IMR-90 (cell line): ENCODE measurements around the gene BTBD17. TPM values are rescaled to one million over a fixed set of nuclear protein-coding genes. Genes with fewer than 3 reads are reported as not detected.

Experiments
- ATAC-seq: fragments of 200-7000 bp; cut with Tn5 transposase; 2 replicates; pipeline ENCODE4 v1.9.1; 2020; ENCODE audit warnings: low read depth, mild to moderate bottlenecking, moderate library complexity
- BruUV-seq: library from RNA; stranded (reverse); fragments of 400-500 nt; replicated peaks from 2 replicates; lab custom pipeline; 2021; lab: Mats Ljungman, UMichigan
- CTCF ChIA-PET: fragments of 300-600 bp; formaldehyde crosslinking; extraction: SDS; loops from one replicate; lab custom pipeline; 2021; ENCODE audit warnings: antibody characterized with exemption; lab: Yijun Ruan, JAX
- POLR2A ChIA-PET: fragments of 300-600 bp; sonication (Branson Sonifier 250); formaldehyde crosslinking; loops from one replicate; lab custom pipeline; 2022; ENCODE audit warnings: antibody characterized with exemption; ENCODE audit not compliant: unreplicated experiment; lab: Charles Lee
- DNase-seq: peaks from one replicate; pipeline ENCODE4 v3.0.0; 2013
- H2AFZ ChIP-seq: replicated peaks from 2 replicates; pipeline ENCODE3; 2013; ENCODE audit warnings: low read length, mild to moderate bottlenecking; ENCODE audit not compliant: poor library complexity
- H2AK5ac ChIP-seq: 2 replicates; pipeline ENCODE4 v1.6.1; 2013; ENCODE audit warnings: low read depth, low read length, inconsistent platforms
- H2AK9ac ChIP-seq: replicated peaks from 2 replicates; pipeline ENCODE3; 2013; ENCODE audit warnings: mild to moderate bottlenecking, low read depth, low read length, moderate library complexity; ENCODE audit not compliant: poor library complexity
- H2BK120ac ChIP-seq: 2 replicates; pipeline ENCODE4 v1.6.1; 2013; ENCODE audit warnings: low read depth, low read length, inconsistent platforms
- H2BK15ac ChIP-seq: 3 replicates; pipeline ENCODE4 v1.6.1; 2013; ENCODE audit warnings: low read depth, low read length, inconsistent platforms
- H2BK20ac ChIP-seq: 2 replicates; pipeline ENCODE4 v1.6.1; 2013; ENCODE audit warnings: low read depth, mild to moderate bottlenecking, inconsistent platforms, low read length, moderate library complexity
- H2BK5ac ChIP-seq: 2 replicates; pipeline ENCODE4 v1.6.1; 2013; ENCODE audit warnings: mild to moderate bottlenecking, low read depth, low read length, inconsistent platforms; ENCODE audit not compliant: poor library complexity, severe bottlenecking
- H3K14ac ChIP-seq: replicated peaks from 2 replicates; pipeline ENCODE4 v1.6.1; 2013; ENCODE audit warnings: low read depth, low read length, inconsistent platforms
- H3K18ac ChIP-seq: 2 replicates; pipeline ENCODE4 v1.6.1; 2013; ENCODE audit warnings: low read depth, low read length, control low read depth
- H3K23ac ChIP-seq: 2 replicates; pipeline ENCODE4 v1.6.1; 2013; ENCODE audit warnings: low read depth, low read length, inconsistent platforms
- H3K27ac ChIP-seq: 2 replicates; pipeline ENCODE4 v1.5.1; 2013; ENCODE audit warnings: mild to moderate bottlenecking, control low read depth, low read length; ENCODE audit not compliant: insufficient read depth
- H3K27me3 ChIP-seq: 2 replicates; pipeline ENCODE4 v1.6.1; 2013; ENCODE audit warnings: low read length; ENCODE audit not compliant: control insufficient read depth, insufficient read depth
- H3K36me3 ChIP-seq: 2 replicates; pipeline ENCODE4 v1.6.1; 2013; ENCODE audit warnings: low read length, mixed read lengths; ENCODE audit not compliant: control insufficient read depth, insufficient read depth
- H3K4ac ChIP-seq: 2 replicates; pipeline ENCODE4 v1.6.1; 2013; ENCODE audit warnings: low read depth, low read length, inconsistent platforms
- H3K4me1 ChIP-seq: 2 replicates; pipeline ENCODE4 v1.6.1; 2013; ENCODE audit warnings: low read length, mixed read lengths; ENCODE audit not compliant: control insufficient read depth, insufficient read depth
- H3K4me2 ChIP-seq: 2 replicates; pipeline ENCODE4 v1.6.1; 2013; ENCODE audit warnings: low read depth, mild to moderate bottlenecking, control low read depth, low read length, moderate library complexity
- H3K4me3 ChIP-seq: 2 replicates; pipeline ENCODE4 v1.5.1; 2013; ENCODE audit warnings: low read depth, mild to moderate bottlenecking, control low read depth, low read length, moderate library complexity; ENCODE audit not compliant: insufficient read depth
- H3K56ac ChIP-seq: 2 replicates; pipeline ENCODE4 v1.6.1; 2013; ENCODE audit warnings: low read length, inconsistent platforms; ENCODE audit not compliant: insufficient read depth; ENCODE audit errors: extremely low read depth
- H3K79me1 ChIP-seq, 2 experiments: 2 replicates each; pipeline ENCODE4 v1.6.1; 2013; ENCODE audit warnings: low read length in 2 of 2, inconsistent platforms in 1 of 2, low read depth in 1 of 2
- H3K9ac ChIP-seq: 2 replicates; pipeline ENCODE4 v1.6.1; 2013; ENCODE audit warnings: low read depth, low read length, control low read depth
- H3K9me1 ChIP-seq: 2 replicates; pipeline ENCODE4 v1.6.1; 2013; ENCODE audit warnings: low read length, inconsistent platforms; ENCODE audit not compliant: insufficient read depth
- H3K9me3 ChIP-seq: 2 replicates; pipeline ENCODE4 v1.6.1; 2013; ENCODE audit warnings: low read length; ENCODE audit not compliant: control insufficient read depth, insufficient read depth
- H4K20me1 ChIP-seq: 2 replicates; pipeline ENCODE4 v1.6.1; 2013; ENCODE audit warnings: low read length, inconsistent platforms; ENCODE audit not compliant: insufficient read depth
- H4K5ac ChIP-seq: 2 replicates; pipeline ENCODE4 v1.6.1; 2013; ENCODE audit warnings: mild to moderate bottlenecking, low read depth, low read length, control low read depth
- H4K8ac ChIP-seq, 2 experiments: 2 replicates each; pipeline ENCODE4 v1.6.1; 2013; ENCODE audit warnings: low read depth in 2 of 2, low read length in 2 of 2, control low read depth in 1 of 2, inconsistent platforms in 1 of 2
- H4K91ac ChIP-seq: 2 replicates; pipeline ENCODE4 v1.6.1; 2013; ENCODE audit warnings: low read depth, low read length, inconsistent platforms; ENCODE audit not compliant: insufficient read depth
- CEBPB ChIP-seq: IDR thresholded peaks from 2 replicates; pipeline ENCODE4 v1.6.1; 2012; ENCODE audit warnings: low read depth, low read length, improper control_type of control experiment
- POLR2A ChIP-seq: IDR thresholded peaks from 2 replicates; pipeline ENCODE4 v1.6.1; 2012; ENCODE audit warnings: mild to moderate bottlenecking, low read depth, low read length
- RCOR1 ChIP-seq: IDR thresholded peaks from 2 replicates; pipeline ENCODE4 v1.6.1; 2012; ENCODE audit warnings: mild to moderate bottlenecking, low read length, improper control_type of control experiment; ENCODE audit not compliant: insufficient replicate concordance
- RFX5 ChIP-seq: IDR thresholded peaks from 2 replicates; pipeline ENCODE4 v1.8.0; 2012; ENCODE audit warnings: low read depth, mild to moderate bottlenecking, low read length, moderate library complexity
- SMC3 ChIP-seq: fragments of 150-350 bp; IDR thresholded peaks from 2 replicates; pipeline ENCODE4 v1.6.1; 2016; ENCODE audit warnings: low read depth, mild to moderate bottlenecking, antibody characterized with exemption, low read length, moderate library complexity
- WGBS, 2 experiments: methylation state at CpG; one replicate each; pipeline versions ENCODE4 v1.1.5 to v1.1.7; 2013; ENCODE audit warnings: missing lambda C conversion rate in 2 of 2; ENCODE audit not compliant: insufficient read length in 1 of 2; ENCODE audit errors: extremely low coverage in 2 of 2; 5-methylcytosine and 5-hydroxymethylcytosine counted together
- dilution Hi-C: fragments of 300-500 bp; cut with HindIII; formaldehyde crosslinking; loops from one replicate; pipeline ENCODE4 v1.14.3; 2018; ENCODE audit warnings: low sequenced_read_pairs; ENCODE audit not compliant: unreplicated experiment
- in situ Hi-C: fragments of 300-500 bp; cut with MboI; formaldehyde crosslinking; loops from 3 replicates; pipeline ENCODE4 v1.14.3; 2019; ENCODE audit warnings: low sequenced_read_pairs, inconsistent platforms, mixed read lengths
- intact Hi-C: fragments of 100-400 bp; cut with micrococcal nuclease; formaldehyde crosslinking; loops from 2 replicates; pipeline ENCODE4 v1.10.0; 2022
- polyA plus RNA-seq, 3 experiments: library from polyadenylated mRNA; depleted of rRNA; stranded (reverse); fragments of >200 nt; gene quantifications; 2 replicates each; pipeline ENCODE4 v1.2.3, GENCODE V29; 2012; ENCODE audit warnings: low replicate concordance in 1 of 3
- total RNA-seq: library from RNA; depleted of rRNA; stranded (reverse); fragments of >200 nt; gene quantifications from 2 replicates; pipeline ENCODE4 v1.2.3, GENCODE V29; 2012

BTBD17 gene
- total and polyA plus RNA-seq, 2 of the 4 experiments (the other 2 are of a cell fraction): not detected

GRCh38 chr17:74317071-74317470 lies 44.6 kb downstream of the BTBD17 start:
- no peak for DNase-seq
- Histone ChIP-seq H2BK5ac (no peak overlapping the region), H3K23ac (no peak overlapping the region), H2AK9ac (no peak overlapping the region), H3K9me3 (peaks cover 27% of the 10 kb centered on the region), H3K56ac (no peak overlapping the region), H4K20me1 (no peaks in the 10 kb centered on the region), H3K4ac (no peak overlapping the region), H3K27me3 (no peaks in the 10 kb centered on the region), H3K27ac (no peak overlapping the region), H3K4me1 (no peaks in the 10 kb centered on the region), H2AFZ (no peak overlapping the region), H3K18ac (no peak overlapping the region), H4K8ac (no peak overlapping the region), H2BK15ac (no peak overlapping the region), H2BK20ac (no peak overlapping the region), H3K79me1 (no peaks in the 10 kb centered on the region), H3K9ac (no peak overlapping the region), H2AK5ac (no peak overlapping the region), H3K36me3 (no peaks in the 10 kb centered on the region), H3K4me2 (no peak overlapping the region), H3K9me1 (no peaks in the 10 kb centered on the region), H4K91ac (no peak overlapping the region), H3K14ac (no peak overlapping the region), H3K4me3 (no peak overlapping the region), H4K5ac (no peak overlapping the region), H2BK120ac (no peak overlapping the region)
- 49% methylated on average over 9 of the region's 16 CpGs; no CpG with 5 or more reads in 1 of the 2 experiments for WGBS, 2 experiments
- ChIA-PET POLR2A (no interaction called here), CTCF (no interaction called here)
- no peak for ATAC-seq
- TF ChIP-seq POLR2A (no peak), RCOR1 (no peak), SMC3 (no peak), RFX5 (no peak), CEBPB (no peak)
- in situ Hi-C loops: no loop called here
- intact Hi-C loops: no loop called here
- dilution Hi-C loops: no loop called here
- BruUV-seq: no TSS peak
